ENCODE results near the gene IVL. TPM values are rescaled to one million over a fixed set of nuclear protein-coding genes. Genes with fewer than 3 reads are reported as not detected.

IVL gene
- polyA plus RNA-seq, 1 of the 3 experiments (the other 2 are of a cell fraction), result 0.64 TPM

DNA sequence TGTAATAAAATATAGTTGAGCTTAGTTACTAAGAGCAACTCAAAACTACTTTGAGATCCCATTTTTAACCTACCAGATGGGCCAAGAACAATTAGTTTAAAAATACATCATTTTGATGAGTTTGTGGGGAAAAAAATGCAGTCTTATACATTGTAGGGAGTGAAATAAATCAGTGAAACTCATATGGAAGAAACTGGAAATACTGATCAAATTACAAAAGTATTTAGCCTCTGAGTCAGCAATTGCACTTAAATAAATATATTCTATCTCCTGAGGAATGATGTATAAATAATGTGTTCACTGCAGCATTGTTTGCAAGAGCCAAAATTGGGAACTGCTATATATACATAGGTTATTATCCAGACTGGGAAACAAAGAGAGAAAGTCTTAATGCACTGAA, 34.9 kb upstream of the IVL start:
- H3K9me2 ChIP-seq, result no peaks in the 10 kb centered on the region
- H3K9me3 ChIP-seq, result no peaks in the 10 kb centered on the region
- H3K9ac ChIP-seq, result no peak overlapping the region
- no peak for DNase-seq
- peak overlapping the region in 1 of 2 experiments; percentile 64; a peak in 2 of 4 replicates for H3K27ac ChIP-seq (ENCODE audit: low read depth in 2 of 2, low read length in 1 of 2)
- H3K4me2 ChIP-seq, result peak overlapping the region; percentile 10; the same call in 1 of the 2 replicates
- ChIA-PET CTCF (interaction anchor here (0.6 kb wide), 1 partner anchor 349 kb away, joined by 4 read pairs; no protein-coding TSS in a partner anchor), POLR2A (no interaction called here)
- no peaks in the 10 kb centered on the region for H3K27me3 ChIP-seq (ENCODE audit: insufficient read depth)
- H3K4me1 ChIP-seq (ENCODE audit: control insufficient read depth in 1 of 2, insufficient read depth in 2 of 2, low read depth in 1 of 2, low read length in 1 of 2), result peaks cover 0 to 3% of the 10 kb centered on the region in 2 experiments; a peak in 1 of 4 replicates
- H3K4me3 ChIP-seq (ENCODE audit: low read depth in 2 of 2, low read length in 1 of 2), result no peak overlapping the region
- H2AFZ ChIP-seq (ENCODE audit: low read depth), result no peak overlapping the region
- H3F3A ChIP-seq (replicated peaks; ENCODE audit: insufficient read depth), result peaks cover 14% of the 10 kb centered on the region
- H4K20me1 ChIP-seq (ENCODE audit: insufficient read depth), result no peaks in the 10 kb centered on the region
- no peaks in the 10 kb centered on the region for H3K36me3 ChIP-seq (replicated peaks in 1 of 2; ENCODE audit: control insufficient read depth in 1 of 2, insufficient read depth in 2 of 2, low read length in 1 of 2)
- no peaks in the 10 kb centered on the region for H3K79me2 ChIP-seq (ENCODE audit: insufficient read depth)
- TF ChIP-seq RAD21 (IDR thresholded peaks at IDR 0.05; ENCODE audit: low read length) (no peak), REST (IDR thresholded peaks at IDR 0.05; ENCODE audit: low read depth, low read length) (no peak), FOXM1 (IDR thresholded peaks at IDR 0.05; ENCODE audit: low read depth) (no peak), EZH2phosphoT487 (IDR thresholded peaks at IDR 0.05; ENCODE audit: borderline replicate concordance, low read depth) (no peak), SIN3A (IDR thresholded peaks at IDR 0.05; ENCODE audit: borderline replicate concordance, low read depth, low read length) (no peak), CHD2 (IDR thresholded peaks at IDR 0.05; ENCODE audit: low read length, partially characterized antibody) (no peak), FOXJ3 (CRISPR knock-in tag; IDR thresholded peaks at IDR 0.05) (no peak), IRF3 (IDR thresholded peaks at IDR 0.05; ENCODE audit: low read depth, low read length) (no peak), TCF12 (IDR thresholded peaks at IDR 0.05) (peak; percentile 58), FOSL2 (IDR thresholded peaks at IDR 0.05; ENCODE audit: borderline replicate concordance, low read depth) (peak; percentile 59; the same call in 1 of the 2 replicates), POLR2AphosphoS5 (IDR thresholded peaks at IDR 0.05; ENCODE audit: low read depth, low read length) (no peak), EP300 (IDR thresholded peaks at IDR 0.05; ENCODE audit: borderline replicate concordance in 1 of 2, low read depth in 1 of 2, low read length in 1 of 2) (peak; percentile 13 to 60; a peak in 1 of 4 replicates), TAF1 (IDR thresholded peaks at IDR 0.05; ENCODE audit: borderline replicate concordance, low read depth, low read length) (no peak), RXRA (IDR thresholded peaks at IDR 0.05; ENCODE audit: borderline replicate concordance, low read depth) (peak; percentile 35; the same call in 1 of the 2 replicates), GATA2 (CRISPR knock-in tag; IDR thresholded peaks at IDR 0.05) (no peak), JUND (IDR thresholded peaks at IDR 0.05) (peak; percentile 63), RFX5 (IDR thresholded peaks at IDR 0.05; ENCODE audit: low read length) (no peak), TEAD4 (IDR thresholded peaks at IDR 0.05; ENCODE audit: borderline replicate concordance, insufficient read depth) (no peak), MXI1 (IDR thresholded peaks at IDR 0.05; ENCODE audit: low read depth, low read length) (no peak), NFIC (IDR thresholded peaks at IDR 0.05; ENCODE audit: borderline replicate concordance) (peak; percentile 10; the same call in 1 of the 2 replicates), YY1 (IDR thresholded peaks at IDR 0.05; ENCODE audit: low read depth) (no peak), RCOR1 (IDR thresholded peaks at IDR 0.05; ENCODE audit: low read length) (no peak), NRF1 (IDR thresholded peaks at IDR 0.05; ENCODE audit: low read depth, low read length) (no peak), ELF1 (IDR thresholded peaks at IDR 0.05) (no peak)
- TF ChIP-seq, protein P1, sequence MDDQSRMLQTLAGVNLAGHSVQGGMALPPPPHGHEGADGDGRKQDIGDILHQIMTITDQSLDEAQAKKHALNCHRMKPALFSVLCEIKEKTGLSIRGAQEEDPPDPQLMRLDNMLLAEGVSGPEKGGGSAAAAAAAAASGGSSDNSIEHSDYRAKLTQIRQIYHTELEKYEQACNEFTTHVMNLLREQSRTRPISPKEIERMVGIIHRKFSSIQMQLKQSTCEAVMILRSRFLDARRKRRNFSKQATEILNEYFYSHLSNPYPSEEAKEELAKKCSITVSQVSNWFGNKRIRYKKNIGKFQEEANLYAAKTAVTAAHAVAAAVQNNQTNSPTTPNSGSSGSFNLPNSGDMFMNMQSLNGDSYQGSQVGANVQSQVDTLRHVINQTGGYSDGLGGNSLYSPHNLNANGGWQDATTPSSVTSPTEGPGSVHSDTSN (IDR thresholded peaks at IDR 0.05), result peak; percentile 93
- TF ChIP-seq, protein P2, sequence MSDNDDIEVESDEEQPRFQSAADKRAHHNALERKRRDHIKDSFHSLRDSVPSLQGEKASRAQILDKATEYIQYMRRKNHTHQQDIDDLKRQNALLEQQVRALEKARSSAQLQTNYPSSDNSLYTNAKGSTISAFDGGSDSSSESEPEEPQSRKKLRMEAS (IDR thresholded peaks at IDR 0.05; ENCODE audit: low read depth), result no peak
- TF ChIP-seq, protein P3, sequence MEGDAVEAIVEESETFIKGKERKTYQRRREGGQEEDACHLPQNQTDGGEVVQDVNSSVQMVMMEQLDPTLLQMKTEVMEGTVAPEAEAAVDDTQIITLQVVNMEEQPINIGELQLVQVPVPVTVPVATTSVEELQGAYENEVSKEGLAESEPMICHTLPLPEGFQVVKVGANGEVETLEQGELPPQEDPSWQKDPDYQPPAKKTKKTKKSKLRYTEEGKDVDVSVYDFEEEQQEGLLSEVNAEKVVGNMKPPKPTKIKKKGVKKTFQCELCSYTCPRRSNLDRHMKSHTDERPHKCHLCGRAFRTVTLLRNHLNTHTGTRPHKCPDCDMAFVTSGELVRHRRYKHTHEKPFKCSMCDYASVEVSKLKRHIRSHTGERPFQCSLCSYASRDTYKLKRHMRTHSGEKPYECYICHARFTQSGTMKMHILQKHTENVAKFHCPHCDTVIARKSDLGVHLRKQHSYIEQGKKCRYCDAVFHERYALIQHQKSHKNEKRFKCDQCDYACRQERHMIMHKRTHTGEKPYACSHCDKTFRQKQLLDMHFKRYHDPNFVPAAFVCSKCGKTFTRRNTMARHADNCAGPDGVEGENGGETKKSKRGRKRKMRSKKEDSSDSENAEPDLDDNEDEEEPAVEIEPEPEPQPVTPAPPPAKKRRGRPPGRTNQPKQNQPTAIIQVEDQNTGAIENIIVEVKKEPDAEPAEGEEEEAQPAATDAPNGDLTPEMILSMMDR (IDR thresholded peaks at IDR 0.05), result no peak
